ENCODE measurements around the gene NLGN1. TPM values are rescaled to one million over a fixed set of nuclear protein-coding genes. Genes with fewer than 3 reads are reported as not detected.

The NLGN1 gene
- total RNA-seq, 1 experiment from 2014 or later: 5.2 TPM

- H2AK5ac ChIP-seq (ENCODE audit: insufficient read length, low read length): no peak overlapping the region
- H2BK5ac ChIP-seq (ENCODE audit: insufficient read length, low read length): no peak overlapping the region
- no CpG with 5 or more reads among the region's 3 CpGs for WGBS (ENCODE audit: extremely low coverage, insufficient read length, low lambda C conversion rate)
- no peak overlapping the region for H3K4ac ChIP-seq (ENCODE audit: low read depth, low read length)
- DNase-seq: no peak
- peaks cover 3 to 7% of the 10 kb centered on the region in 2 experiments; a peak in 3 of 4 replicates for H3K4me1 Mint-ChIP-seq
- H3K27ac Mint-ChIP-seq: no peak overlapping the region
- H3K27ac ChIP-seq (ENCODE audit: insufficient read length, low read depth, low read length): no peak overlapping the region
- no peak overlapping the region for H3K4me3 Mint-ChIP-seq
- no peaks in the 10 kb centered on the region for H3K27me3 Mint-ChIP-seq (ENCODE audit: low read depth)
- no peak overlapping the region for H3K14ac ChIP-seq (ENCODE audit: insufficient read depth, low read length)
- H3K23me2 ChIP-seq (ENCODE audit: insufficient read length, low read depth, low read length, poor library complexity, severe bottlenecking): no peaks in the 10 kb centered on the region
- H3K9ac ChIP-seq (ENCODE audit: extremely low read depth, insufficient read length, low read length): no peak overlapping the region
- H3K23ac ChIP-seq (ENCODE audit: insufficient read length, low read depth, low read length): no peak overlapping the region
- no peak overlapping the region for H3K56ac ChIP-seq (ENCODE audit: insufficient read length, low read depth, low read length)
- H2BK12ac ChIP-seq (ENCODE audit: insufficient read length, low read depth, low read length): no peak overlapping the region
- no peaks in the 10 kb centered on the region for H3K9me3 Mint-ChIP-seq
- H3K18ac ChIP-seq (ENCODE audit: insufficient read length, low read depth, low read length): no peak overlapping the region
- H2BK15ac ChIP-seq (ENCODE audit: low read depth, low read length): no peak overlapping the region
- no peak overlapping the region for H3T11ph ChIP-seq (ENCODE audit: low read length)
- H3K4me1 ChIP-seq (ENCODE audit: insufficient read depth, low read length): no peaks in the 10 kb centered on the region
- no peak overlapping the region for H2AFZ ChIP-seq (ENCODE audit: low read length)
- H3K79me2 ChIP-seq (ENCODE audit: insufficient read depth, low read length): no peaks in the 10 kb centered on the region
- no peaks in the 10 kb centered on the region for H4K20me1 ChIP-seq (ENCODE audit: control insufficient read depth, insufficient read depth, insufficient read length)
- no peak overlapping the region for H4K5ac ChIP-seq (ENCODE audit: insufficient read length, low read depth, low read length)
- H3K27me3 ChIP-seq (ENCODE audit: insufficient read depth, low read length): no peaks in the 10 kb centered on the region
- H3K36me3 Mint-ChIP-seq (ENCODE audit: insufficient read depth in 1 of 3, low read depth in 3 of 3): no peaks in the 10 kb centered on the region
- TF ChIP-seq, protein P1, sequence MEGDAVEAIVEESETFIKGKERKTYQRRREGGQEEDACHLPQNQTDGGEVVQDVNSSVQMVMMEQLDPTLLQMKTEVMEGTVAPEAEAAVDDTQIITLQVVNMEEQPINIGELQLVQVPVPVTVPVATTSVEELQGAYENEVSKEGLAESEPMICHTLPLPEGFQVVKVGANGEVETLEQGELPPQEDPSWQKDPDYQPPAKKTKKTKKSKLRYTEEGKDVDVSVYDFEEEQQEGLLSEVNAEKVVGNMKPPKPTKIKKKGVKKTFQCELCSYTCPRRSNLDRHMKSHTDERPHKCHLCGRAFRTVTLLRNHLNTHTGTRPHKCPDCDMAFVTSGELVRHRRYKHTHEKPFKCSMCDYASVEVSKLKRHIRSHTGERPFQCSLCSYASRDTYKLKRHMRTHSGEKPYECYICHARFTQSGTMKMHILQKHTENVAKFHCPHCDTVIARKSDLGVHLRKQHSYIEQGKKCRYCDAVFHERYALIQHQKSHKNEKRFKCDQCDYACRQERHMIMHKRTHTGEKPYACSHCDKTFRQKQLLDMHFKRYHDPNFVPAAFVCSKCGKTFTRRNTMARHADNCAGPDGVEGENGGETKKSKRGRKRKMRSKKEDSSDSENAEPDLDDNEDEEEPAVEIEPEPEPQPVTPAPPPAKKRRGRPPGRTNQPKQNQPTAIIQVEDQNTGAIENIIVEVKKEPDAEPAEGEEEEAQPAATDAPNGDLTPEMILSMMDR (conservative IDR thresholded peaks at IDR 0.05): no peak
- no peaks in the 10 kb centered on the region for H3K79me1 ChIP-seq (ENCODE audit: insufficient read depth, low read depth, low read length, poor library complexity, severe bottlenecking)
- no peak overlapping the region for H4K8ac ChIP-seq (replicated peaks; ENCODE audit: insufficient read length, low read depth, low read length)
- H3K4me2 ChIP-seq (ENCODE audit: insufficient read depth, insufficient read length, low read length): no peak overlapping the region
- H3K9me3 ChIP-seq (ENCODE audit: control insufficient read depth, low read depth, low read length): no peaks in the 10 kb centered on the region
- no peak overlapping the region for H4K91ac ChIP-seq (ENCODE audit: insufficient read length, low read depth, low read length)
- no peak overlapping the region for H2BK120ac ChIP-seq (ENCODE audit: low read depth, low read length, poor library complexity, severe bottlenecking)
- H2BK20ac ChIP-seq (ENCODE audit: low read depth, low read length, poor library complexity, severe bottlenecking): no peak overlapping the region
Measured at GRCh38 chr3:173747427-173747826, 349.9 kb downstream of the NLGN1 start.

Measured in H9 (cell line).